ENCODE results near the gene WFS1. TPM values are rescaled to one million over a fixed set of nuclear protein-coding genes. Genes with fewer than 3 reads are reported as not detected.

WFS1 gene
- polyA plus RNA-seq, 1 donor = 32.4 TPM

- Histone ChIP-seq H3K4me1 (ENCODE audit: control insufficient read depth, insufficient read depth, low read length) (no peaks in the 10 kb centered on the region), H3K27ac (ENCODE audit: low read length) (no peak overlapping the region), H3K36me3 (ENCODE audit: control insufficient read depth, insufficient read depth, low read length) (peaks cover 83% of the 10 kb centered on the region), H3K27me3 (ENCODE audit: control insufficient read depth, insufficient read depth, low read length) (no peaks in the 10 kb centered on the region), H3K9me3 (ENCODE audit: control insufficient read depth, low read depth, low read length) (peaks cover 6% of the 10 kb centered on the region), H3K4me3 (ENCODE audit: low read length) (no peak overlapping the region)
- no CpG with 5 or more reads among the region's 6 CpGs for WGBS (ENCODE audit: insufficient coverage, low lambda C conversion rate)
- no peak for DNase-seq
These were observed 29.2 kb downstream of the WFS1 start for GRCh38 chr4:6298852-6299251.

- no peak overlapping the region for H3K4me3 ChIP-seq (ENCODE audit: low read length)
- no peaks in the 10 kb centered on the region for H3K27me3 ChIP-seq (ENCODE audit: control insufficient read depth, insufficient read depth, low read length)
- no CpG with 5 or more reads among the region's 12 CpGs for WGBS (ENCODE audit: insufficient coverage, low lambda C conversion rate)
- H3K9me3 ChIP-seq (ENCODE audit: control insufficient read depth, low read depth, low read length) = peaks cover 6% of the 10 kb centered on the region
- H3K36me3 ChIP-seq (ENCODE audit: control insufficient read depth, insufficient read depth, low read length) = peaks cover 84% of the 10 kb centered on the region
- no peak for DNase-seq
- H3K27ac ChIP-seq (ENCODE audit: low read length) = no peak overlapping the region
- no peaks in the 10 kb centered on the region for H3K4me1 ChIP-seq (ENCODE audit: control insufficient read depth, insufficient read depth, low read length)
These were observed 30.2 kb downstream of the WFS1 start for GRCh38 chr4:6299875-6300274.

GRCh38 chr4:6300359-6300758 is 30.7 kb downstream of the WFS1 start:
- Histone ChIP-seq H3K27ac (ENCODE audit: low read length) (no peak overlapping the region), H3K9me3 (ENCODE audit: control insufficient read depth, low read depth, low read length) (peaks cover 6% of the 10 kb centered on the region), H3K4me3 (ENCODE audit: low read length) (no peak overlapping the region), H3K36me3 (ENCODE audit: control insufficient read depth, insufficient read depth, low read length) (peaks cover 80% of the 10 kb centered on the region), H3K27me3 (ENCODE audit: control insufficient read depth, insufficient read depth, low read length) (no peaks in the 10 kb centered on the region), H3K4me1 (ENCODE audit: control insufficient read depth, insufficient read depth, low read length) (no peaks in the 10 kb centered on the region)
- no peak for DNase-seq
- no CpG with 5 or more reads among the region's 11 CpGs for WGBS (ENCODE audit: insufficient coverage, low lambda C conversion rate)

- no CpG with 5 or more reads among the region's 35 CpGs for WGBS (ENCODE audit: insufficient coverage, low lambda C conversion rate)
- Histone ChIP-seq H3K27me3 (ENCODE audit: control insufficient read depth, insufficient read depth, low read length) (no peaks in the 10 kb centered on the region), H3K4me1 (ENCODE audit: control insufficient read depth, insufficient read depth, low read length) (no peaks in the 10 kb centered on the region), H3K27ac (ENCODE audit: low read length) (no peak overlapping the region), H3K36me3 (ENCODE audit: control insufficient read depth, insufficient read depth, low read length) (peaks cover 72% of the 10 kb centered on the region), H3K4me3 (ENCODE audit: low read length) (no peak overlapping the region), H3K9me3 (ENCODE audit: control insufficient read depth, low read depth, low read length) (peaks cover 6% of the 10 kb centered on the region)
- no peak for DNase-seq
These were observed 31.5 kb downstream of the WFS1 start for GRCh38 chr4:6301051-6301731.

GRCh38 chr4:6301732-6302442 is 32.2 kb downstream of the WFS1 start:
- no peak overlapping the region for H3K27ac ChIP-seq (ENCODE audit: low read length)
- H3K4me3 ChIP-seq (ENCODE audit: low read length) = no peak overlapping the region
- WGBS (ENCODE audit: insufficient coverage, low lambda C conversion rate) = no CpG with 5 or more reads among the region's 55 CpGs
- H3K36me3 ChIP-seq (ENCODE audit: control insufficient read depth, insufficient read depth, low read length) = peaks cover 67% of the 10 kb centered on the region
- H3K4me1 ChIP-seq (ENCODE audit: control insufficient read depth, insufficient read depth, low read length) = no peaks in the 10 kb centered on the region
- DNase-seq = no peak
- H3K27me3 ChIP-seq (ENCODE audit: control insufficient read depth, insufficient read depth, low read length) = peaks cover 2% of the 10 kb centered on the region
- peaks cover 6% of the 10 kb centered on the region for H3K9me3 ChIP-seq (ENCODE audit: control insufficient read depth, low read depth, low read length)

GRCh38 chr4:6302869-6303268 is 33.2 kb downstream of the WFS1 start:
- peaks cover 6% of the 10 kb centered on the region for H3K9me3 ChIP-seq (ENCODE audit: control insufficient read depth, low read depth, low read length)
- H3K27ac ChIP-seq (ENCODE audit: low read length) = no peak overlapping the region
- H3K27me3 ChIP-seq (ENCODE audit: control insufficient read depth, insufficient read depth, low read length) = peaks cover 5% of the 10 kb centered on the region
- H3K4me3 ChIP-seq (ENCODE audit: low read length) = no peak overlapping the region
- no peaks in the 10 kb centered on the region for H3K4me1 ChIP-seq (ENCODE audit: control insufficient read depth, insufficient read depth, low read length)
- peaks cover 61% of the 10 kb centered on the region for H3K36me3 ChIP-seq (ENCODE audit: control insufficient read depth, insufficient read depth, low read length)
- no peak for DNase-seq
- WGBS (ENCODE audit: insufficient coverage, low lambda C conversion rate) = 60% methylated on average over 1 of the region's 6 CpGs

GRCh38 chr4:6303943-6304342 is 34.3 kb downstream of the WFS1 start:
- H3K27ac ChIP-seq (ENCODE audit: low read length) = no peak overlapping the region
- H3K27me3 ChIP-seq (ENCODE audit: control insufficient read depth, insufficient read depth, low read length) = peaks cover 10% of the 10 kb centered on the region
- H3K9me3 ChIP-seq (ENCODE audit: control insufficient read depth, low read depth, low read length) = peaks cover 6% of the 10 kb centered on the region
- peaks cover 51% of the 10 kb centered on the region for H3K36me3 ChIP-seq (ENCODE audit: control insufficient read depth, insufficient read depth, low read length)
- no peak for DNase-seq
- H3K4me3 ChIP-seq (ENCODE audit: low read length) = no peak overlapping the region
- no CpG with 5 or more reads among the region's 12 CpGs for WGBS (ENCODE audit: insufficient coverage, low lambda C conversion rate)
- H3K4me1 ChIP-seq (ENCODE audit: control insufficient read depth, insufficient read depth, low read length) = no peaks in the 10 kb centered on the region

GRCh38 chr4:6306299-6306698 is 36.6 kb downstream of the WFS1 start:
- 20% methylated on average over 1 of the region's 5 CpGs for WGBS (ENCODE audit: insufficient coverage, low lambda C conversion rate)
- H3K27ac ChIP-seq (ENCODE audit: low read length) = no peak overlapping the region

GRCh38 chr4:6307230-6307629 is 37.6 kb downstream of the WFS1 start:
- no peak overlapping the region for H3K4me3 ChIP-seq (ENCODE audit: low read length)
- WGBS (ENCODE audit: insufficient coverage, low lambda C conversion rate) = no CpG with 5 or more reads among the region's 12 CpGs
- no peak for DNase-seq
- peaks cover 25% of the 10 kb centered on the region for H3K36me3 ChIP-seq (ENCODE audit: control insufficient read depth, insufficient read depth, low read length)
- H3K27me3 ChIP-seq (ENCODE audit: control insufficient read depth, insufficient read depth, low read length) = peaks cover 25% of the 10 kb centered on the region
- H3K9me3 ChIP-seq (ENCODE audit: control insufficient read depth, low read depth, low read length) = no peaks in the 10 kb centered on the region
- H3K4me1 ChIP-seq (ENCODE audit: control insufficient read depth, insufficient read depth, low read length) = no peaks in the 10 kb centered on the region
- no peak overlapping the region for H3K27ac ChIP-seq (ENCODE audit: low read length)

More at GRCh38 chr4:6306299-6306698, 36.6 kb downstream of the WFS1 start:
- Histone ChIP-seq H3K27me3 (ENCODE audit: control insufficient read depth, insufficient read depth, low read length) (peaks cover 25% of the 10 kb centered on the region), H3K4me1 (ENCODE audit: control insufficient read depth, insufficient read depth, low read length) (no peaks in the 10 kb centered on the region), H3K4me3 (ENCODE audit: low read length) (no peak overlapping the region), H3K9me3 (ENCODE audit: control insufficient read depth, low read depth, low read length) (peaks cover 2% of the 10 kb centered on the region), H3K36me3 (ENCODE audit: control insufficient read depth, insufficient read depth, low read length) (peaks cover 34% of the 10 kb centered on the region)
- DNase-seq = no peak

GRCh38 chr4:6307891-6308290 is 38.2 kb downstream of the WFS1 start:
- no peak overlapping the region for H3K4me3 ChIP-seq (ENCODE audit: low read length)
- H3K4me1 ChIP-seq (ENCODE audit: control insufficient read depth, insufficient read depth, low read length) = no peaks in the 10 kb centered on the region
- peaks cover 18% of the 10 kb centered on the region for H3K36me3 ChIP-seq (ENCODE audit: control insufficient read depth, insufficient read depth, low read length)
- WGBS (ENCODE audit: insufficient coverage, low lambda C conversion rate) = 80% methylated on average over 1 of the region's 8 CpGs
- DNase-seq = no peak
- peaks cover 28% of the 10 kb centered on the region for H3K27me3 ChIP-seq (ENCODE audit: control insufficient read depth, insufficient read depth, low read length)
- no peaks in the 10 kb centered on the region for H3K9me3 ChIP-seq (ENCODE audit: control insufficient read depth, low read depth, low read length)
- H3K27ac ChIP-seq (ENCODE audit: low read length) = no peak overlapping the region
